ENCODE results near the gene COG7. TPM values are rescaled to one million over a fixed set of nuclear protein-coding genes. Genes with fewer than 3 reads are reported as not detected.

The COG7 gene
- total RNA-seq, 2 donors from 2014 or later, result 19.5 to 43.5 TPM

GRCh38 chr16:23348579-23349469 is 104.2 kb downstream of the COG7 start:
- intact Hi-C loops (cut with DNase I), result no loop called here
- TF ChIP-seq CTCF (IDR thresholded peaks at IDR 0.05) (peak in 1 of 7 experiments; percentile 8), POLR2A (IDR thresholded peaks at IDR 0.05) (no peak)

DNA sequence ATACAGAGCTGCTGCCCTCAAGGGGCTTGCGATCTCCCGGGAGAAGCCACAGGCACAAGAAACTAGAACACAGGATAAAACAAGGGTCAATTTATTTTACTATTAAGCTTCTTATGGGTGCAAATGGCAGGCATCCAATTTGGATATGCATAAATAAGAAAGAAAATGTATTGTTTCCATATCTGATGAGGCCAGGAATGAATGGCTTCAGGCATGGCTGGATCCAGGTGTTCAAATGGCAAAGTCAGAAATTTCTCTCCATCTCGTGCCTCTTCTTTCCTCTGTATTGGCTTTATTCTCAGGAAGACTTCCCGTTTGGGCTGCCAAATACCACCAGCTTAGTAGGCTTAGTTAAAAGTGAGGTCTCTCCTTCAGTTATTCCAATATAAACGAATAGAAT is 107.8 kb downstream of the COG7 start:
- H3K36me3 ChIP-seq (replicated peaks in 1 of 2; ENCODE audit: insufficient read depth in 1 of 2, low read depth in 2 of 2), result no peaks in the 10 kb centered on the region
- H3K27ac ChIP-seq, result no peak overlapping the region
- H3K27me3 ChIP-seq, result no peaks in the 10 kb centered on the region
- no peak overlapping the region for H3K4me3 ChIP-seq
- WGBS, 2 donors, result 72 to 74% methylated on average over 5 of the region's 5 CpGs
- DNase-seq, result no peak
- H3K4me1 ChIP-seq, result no peaks in the 10 kb centered on the region
- TF ChIP-seq POLR2A (IDR thresholded peaks at IDR 0.05) (no peak), CTCF (IDR thresholded peaks at IDR 0.05) (no peak)
- intact Hi-C loops (cut with DNase I), result no loop called here
- no peaks in the 10 kb centered on the region for H3K9me3 ChIP-seq
- ATAC-seq, result no peak

More at GRCh38 chr16:23348579-23349469, 104.2 kb downstream of the COG7 start:
- Histone ChIP-seq H3K9me3 (no peaks in the 10 kb centered on the region), H3K36me3 (replicated peaks in 1 of 2; ENCODE audit: insufficient read depth in 1 of 2, low read depth in 2 of 2) (no peaks in the 10 kb centered on the region), H3K27ac (no peak overlapping the region), H3K4me3 (no peak overlapping the region), H3K27me3 (no peaks in the 10 kb centered on the region), H3K4me1 (peaks cover 22% of the 10 kb centered on the region)
- ATAC-seq, result no peak
- WGBS, 2 donors, result 65 to 75% methylated on average over 18 of the region's 18 CpGs
- no peak for DNase-seq

DNA sequence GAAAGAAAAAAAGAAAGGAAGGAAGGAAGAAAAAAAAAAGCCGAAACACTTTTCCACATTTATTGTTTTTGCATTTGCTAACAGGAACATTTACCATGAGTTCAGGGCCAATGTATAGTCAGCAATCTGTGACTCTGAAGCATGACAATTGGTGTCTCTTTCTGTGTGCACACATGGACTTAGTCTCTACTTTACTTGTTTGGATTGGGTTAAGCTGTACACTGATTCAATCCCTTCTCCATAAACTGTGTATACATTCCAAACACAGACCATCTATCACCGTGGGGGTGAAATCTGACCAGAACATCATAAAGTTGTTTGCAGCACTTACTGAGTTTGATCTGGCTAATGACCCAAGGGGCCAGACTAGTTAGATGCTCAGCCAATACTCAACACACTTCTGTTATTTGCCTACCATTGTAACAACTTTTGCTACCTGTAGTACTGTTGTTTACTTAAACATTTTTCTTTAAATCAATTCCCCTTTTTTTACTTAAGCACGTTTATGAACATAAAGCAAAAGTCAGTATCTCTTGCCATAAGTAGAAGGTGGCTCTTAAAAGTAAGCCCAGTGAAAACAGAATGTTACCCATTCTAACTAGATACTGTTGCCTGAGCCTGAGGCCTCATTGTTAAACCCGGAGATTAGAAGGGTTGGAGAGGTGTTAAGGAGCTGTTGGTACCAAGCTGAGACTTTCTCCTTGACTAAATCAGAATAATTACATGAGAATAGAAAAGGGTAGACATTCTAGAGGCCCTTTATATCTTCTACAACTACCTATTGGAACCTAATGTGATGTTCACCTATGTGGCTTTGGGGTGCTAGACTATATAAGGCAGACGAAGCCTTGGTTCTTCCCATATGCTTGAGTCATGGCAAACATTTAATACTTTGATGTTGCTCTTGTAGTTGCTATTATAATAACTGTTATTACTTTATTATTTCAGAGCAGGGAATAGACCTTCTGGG is 109.1 kb downstream of the COG7 start:
- no peak overlapping the region for H3K4me3 ChIP-seq
- no peaks in the 10 kb centered on the region for H3K4me1 ChIP-seq
- no peak for TF ChIP-seq POLR2A (IDR thresholded peaks at IDR 0.05)
- TF ChIP-seq CTCF (IDR thresholded peaks at IDR 0.05), result no peak
- no peaks in the 10 kb centered on the region for H3K36me3 ChIP-seq (replicated peaks in 1 of 2; ENCODE audit: insufficient read depth in 1 of 2, low read depth in 2 of 2)
- DNase-seq (no peak), ATAC-seq (no peak)
- intact Hi-C loops (cut with DNase I), result no loop called here
- no peak overlapping the region for H3K27ac ChIP-seq
- H3K9me3 ChIP-seq, result no peaks in the 10 kb centered on the region
- WGBS, 2 donors, result 64 to 68% methylated on average over 5 of the region's 5 CpGs
- no peaks in the 10 kb centered on the region for H3K27me3 ChIP-seq

DNA sequence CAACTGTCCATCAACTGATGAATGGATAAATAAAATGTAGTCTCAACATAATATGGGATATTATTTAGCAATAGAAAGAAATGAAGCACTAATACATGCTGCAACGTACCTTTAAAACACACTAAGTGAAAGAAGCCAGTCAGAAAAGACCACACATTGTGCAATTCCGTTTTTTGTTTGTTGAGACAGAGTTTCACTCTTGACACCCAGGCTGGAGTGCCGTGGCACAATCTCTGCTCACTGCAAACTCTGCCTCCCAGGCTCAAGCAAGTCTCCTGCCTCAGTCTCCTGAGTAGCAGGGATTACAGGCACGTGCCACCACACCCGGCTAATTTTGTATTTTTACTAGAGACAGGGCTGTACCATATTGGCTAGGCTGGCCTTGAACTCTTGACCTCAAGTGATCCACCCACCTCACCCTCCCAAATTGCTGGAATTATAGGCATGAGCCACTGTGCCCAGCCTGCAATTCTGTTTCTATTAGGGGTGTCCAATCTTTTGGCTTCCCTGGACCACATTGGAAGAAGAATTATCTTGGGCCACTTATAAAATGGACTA is 110.8 kb downstream of the COG7 start:
- Histone ChIP-seq H3K36me3 (replicated peaks in 1 of 2; ENCODE audit: insufficient read depth in 1 of 2, low read depth in 2 of 2) (no peaks in the 10 kb centered on the region), H3K4me3 (no peak overlapping the region), H3K27me3 (no peaks in the 10 kb centered on the region), H3K9me3 (no peaks in the 10 kb centered on the region), H3K4me1 (no peaks in the 10 kb centered on the region), H3K27ac (no peak overlapping the region)
- no peak for TF ChIP-seq CTCF (IDR thresholded peaks at IDR 0.05)
- intact Hi-C loops (cut with DNase I), result no loop called here
- 62 to 67% methylated on average over 5 of the region's 5 CpGs for WGBS, 2 donors
- ATAC-seq, result no peak
- DNase-seq, result no peak

Data from body of pancreas (tissue), 4 donors.